Activated gamma-delta T cell treated with anti-CD3 and anti-CD28 coated beads, Interleukin-2, amount 50 U/mL, for 16 hours (primary cell): Measurements from ENCODE around the gene FZD10.

Source experiments
- DNase-seq: peaks from one replicate; pipeline ENCODE4 v3.0.0-alpha.2; 2020; ENCODE audit warnings: low read depth

FZD10 gene

GRCh38 chr12:130212384-130212989 is 50.2 kb downstream of the FZD10 start:
- DNase-seq: no peak

DNA sequence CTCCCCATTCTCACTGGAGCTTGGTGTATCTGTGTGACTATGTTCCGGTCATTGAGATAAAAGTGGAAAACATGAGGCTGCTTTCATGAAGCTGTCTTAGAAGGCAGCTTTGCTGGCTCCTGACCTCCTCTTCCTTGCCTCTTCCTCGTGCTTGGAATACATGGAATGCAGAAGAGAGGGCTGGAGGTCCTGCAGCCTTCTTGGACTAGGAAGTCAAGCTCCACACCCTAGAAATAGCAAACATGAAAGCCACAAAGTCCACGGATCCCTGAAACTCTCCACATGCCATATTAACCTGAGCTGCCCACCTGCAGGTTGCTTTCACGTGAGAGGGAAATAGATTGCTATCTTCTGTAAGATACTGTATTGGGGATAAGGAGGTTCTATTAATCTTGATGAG is 51.0 kb downstream of the FZD10 start:
- DNase-seq: no peak

- DNase-seq: no peak
Measured at GRCh38 chr12:130214686-130215395, 52.6 kb downstream of the FZD10 start.
